GM23338 (cell line): ENCODE results near the gene SRA1. TPM values are rescaled to one million over a fixed set of nuclear protein-coding genes. Genes with fewer than 3 reads are reported as not detected.

Experiments
- ATAC-seq: fragments of 200-7000 bp; cut with Tn5 transposase; 3 replicates; pipeline ENCODE4 v1.9.1; 2020
- DNase-seq: peaks from one replicate; pipeline ENCODE4 v3.0.0-alpha.2; 2015; ENCODE audit warnings: low spot score
- H2AFZ ChIP-seq: fragments of 200-600 bp; sonication (generic); 2 replicates; pipeline ENCODE4 v1.8.0; 2016; ENCODE audit warnings: antibody characterized with exemption, mild to moderate bottlenecking, moderate library complexity
- H3F3A ChIP-seq: fragments of 200-600 bp; sonication (generic); replicated peaks from 2 replicates; pipeline ENCODE4 v1.8.0; 2017; ENCODE audit warnings: antibody characterized with exemption, mixed run types, low read depth
- H3K27ac ChIP-seq: fragments of 200-600 bp; sonication (generic); 2 replicates; pipeline ENCODE4 v1.6.1; 2016; ENCODE audit warnings: low read depth
- H3K27me3 ChIP-seq: fragments of 200-600 bp; sonication (generic); 2 replicates; pipeline ENCODE4 v1.8.0; 2016; ENCODE audit warnings: mild to moderate bottlenecking, mixed run types, moderate library complexity; ENCODE audit not compliant: insufficient read depth
- H3K36me3 ChIP-seq: fragments of 200-600 bp; sonication (generic); 2 replicates; pipeline ENCODE4 v1.8.0; 2016; ENCODE audit warnings: mild to moderate bottlenecking; ENCODE audit not compliant: insufficient read depth
- H3K4me1 ChIP-seq: fragments of 200-600 bp; sonication (generic); 2 replicates; pipeline ENCODE4 v1.8.0; 2016; ENCODE audit warnings: mild to moderate bottlenecking, moderate library complexity; ENCODE audit not compliant: insufficient read depth
- H3K4me2 ChIP-seq: fragments of 200-600 bp; sonication (generic); 2 replicates; pipeline ENCODE4 v1.7.1; 2017; ENCODE audit warnings: mixed run types
- H3K4me3 ChIP-seq: fragments of 200-600 bp; sonication (generic); 2 replicates; pipeline ENCODE4 v1.6.1; 2016; ENCODE audit warnings: mixed run types
- H3K79me2 ChIP-seq: fragments of 200-600 bp; sonication (generic); replicated peaks from 2 replicates; pipeline ENCODE4 v1.8.0; 2017; ENCODE audit warnings: mild to moderate bottlenecking; ENCODE audit not compliant: insufficient read depth
- H3K9me2 ChIP-seq: fragments of 200-600 bp; sonication (generic); 2 replicates; pipeline ENCODE4 v1.8.0; 2017; ENCODE audit not compliant: insufficient read depth
- H4K20me1 ChIP-seq: fragments of 200-600 bp; sonication (generic); replicated peaks from 2 replicates; pipeline ENCODE4 v1.8.0; 2017; ENCODE audit warnings: mild to moderate bottlenecking; ENCODE audit not compliant: insufficient read depth
- H3K27ac Mint-ChIP-seq: 2 replicates; pipeline ENCODE4 v1.8.0; 2020; ENCODE audit warnings: inconsistent platforms, mild to moderate bottlenecking, moderate library complexity, mixed read lengths
- H3K27me3 Mint-ChIP-seq: 3 replicates; pipeline ENCODE4 v1.8.0; 2022; ENCODE audit warnings: low read depth, mild to moderate bottlenecking, moderate library complexity, mixed read lengths, inconsistent platforms; ENCODE audit not compliant: insufficient read depth, poor library complexity
- H3K36me3 Mint-ChIP-seq: 3 replicates; pipeline ENCODE4 v1.8.0; 2021; ENCODE audit warnings: low read depth, mild to moderate bottlenecking, inconsistent platforms, moderate library complexity, mixed read lengths
- H3K4me1 Mint-ChIP-seq: 3 replicates; pipeline ENCODE4 v1.8.0; 2020; ENCODE audit warnings: mild to moderate bottlenecking, inconsistent platforms, mixed read lengths
- H3K4me3 Mint-ChIP-seq: 3 replicates; pipeline ENCODE4 v1.8.0; 2021; ENCODE audit warnings: moderate library complexity, mild to moderate bottlenecking, inconsistent platforms, mixed read lengths
- H3K9me3 Mint-ChIP-seq: 3 replicates; pipeline ENCODE4 v1.8.0; 2020; ENCODE audit warnings: moderate library complexity, mild to moderate bottlenecking, inconsistent platforms, mixed read lengths
- ETS1 ChIP-seq: IDR thresholded peaks from 2 replicates; pipeline ENCODE4 v1.6.1; 2016; ENCODE audit warnings: antibody characterized with exemption
- EZH2 ChIP-seq: fragments of 200-600 bp; sonication (generic); IDR thresholded peaks from one replicate; pipeline ENCODE4 v1.8.0; 2017; ENCODE audit warnings: antibody characterized with exemption, mild to moderate bottlenecking, low read depth; ENCODE audit not compliant: unreplicated experiment
- POLR2AphosphoS5 ChIP-seq: IDR thresholded peaks from 2 replicates; pipeline ENCODE4 v1.6.1; 2016; ENCODE audit warnings: antibody characterized with exemption, low read depth
- REST ChIP-seq: IDR thresholded peaks from one replicate; pipeline ENCODE4 v1.6.1; 2018; ENCODE audit warnings: antibody characterized with exemption; ENCODE audit not compliant: unreplicated experiment
- ZNF114 ChIP-seq: fragments of 250-450 bp; sonication (Bioruptor Pico); IDR thresholded peaks from 2 replicates; pipeline ENCODE4 v1.5.0; 2020; ENCODE audit warnings: mild to moderate bottlenecking, moderate library complexity
- ZNF331 ChIP-seq: fragments of 250-450 bp; sonication (Bioruptor Pico); IDR thresholded peaks from 2 replicates; pipeline ENCODE4 v1.5.0; 2020; ENCODE audit warnings: low read depth, mild to moderate bottlenecking, moderate library complexity
- ZNF462 ChIP-seq: fragments of 250-450 bp; sonication (Bioruptor Pico); IDR thresholded peaks from 2 replicates; pipeline ENCODE4 v1.5.0; 2020; ENCODE audit warnings: mild to moderate bottlenecking, moderate library complexity
- polyA plus RNA-seq: library from polyadenylated mRNA; unstranded; fragments of >200 nt; fragmentation: Nextera tagmentation; extraction: Ambion mirVana; gene quantifications from 2 replicates; pipeline ENCODE4 v1.2.1, GENCODE V29; 2016
- total RNA-seq: library from RNA; depleted of rRNA; stranded (reverse); fragments of >200 nt; shearing (Covaris generic); gene quantifications from 2 replicates; pipeline ENCODE4 v1.2.3, GENCODE V29; 2014

Gene SRA1
- total and polyA plus RNA-seq, 2 experiments from 2014 or later = 38.4 to 74.7 TPM

GRCh38 chr5:140566665-140567064, 9.4 kb upstream of the SRA1 start:
- Mint-ChIP-seq H3K4me3 (no peak overlapping the region), H3K36me3 (peaks cover 26% of the 10 kb centered on the region), H3K27ac (no peak overlapping the region), H3K9me3 (no peaks in the 10 kb centered on the region; the same call in 2 of the 3 replicates), H3K27me3 (peaks cover 16% of the 10 kb centered on the region), H3K4me1 (peaks cover 5% of the 10 kb centered on the region; the same call in 2 of the 3 replicates)
- peaks cover 11% of the 10 kb centered on the region for H3K79me2 ChIP-seq
- H3F3A ChIP-seq = no peaks in the 10 kb centered on the region
- H3K4me3 ChIP-seq = no peak overlapping the region
- no peak for TF ChIP-seq ZNF331 (CRISPR knock-in tag)
- TF ChIP-seq ZNF462 (CRISPR knock-in tag) = no peak
- no peak for TF ChIP-seq EZH2
- no peak for TF ChIP-seq POLR2AphosphoS5
- no peak for TF ChIP-seq REST
- no peak for TF ChIP-seq ZNF114 (CRISPR knock-in tag)
- TF ChIP-seq ETS1 = no peak
- no peak for DNase-seq
- H3K36me3 ChIP-seq = no peaks in the 10 kb centered on the region
- no peak overlapping the region for H3K27ac ChIP-seq
- H4K20me1 ChIP-seq = peaks cover 8% of the 10 kb centered on the region; the same call in 1 of the 2 replicates
- no peaks in the 10 kb centered on the region for H3K27me3 ChIP-seq
- H3K4me1 ChIP-seq = peaks cover 5% of the 10 kb centered on the region; the same call in 1 of the 2 replicates
- H2AFZ ChIP-seq = no peak overlapping the region
- ATAC-seq = no peak
- H3K9me2 ChIP-seq = no peaks in the 10 kb centered on the region
- H3K4me2 ChIP-seq = no peak overlapping the region
